Mesothelial cell of epicardium (in vitro differentiated cells): ENCODE measurements around the gene AP1B1. TPM values are rescaled to one million over a fixed set of nuclear protein-coding genes. Genes with fewer than 3 reads are reported as not detected.
"Not testable (repeated sequence)": the region's sequence is repeated elsewhere in the genome, so short reads cannot be mapped to it uniquely, and the experiment has no call there.

Experiments used
- DNase-seq, 2 experiments: peaks; one replicate each; pipeline ENCODE4 v3.0.0; 2021; ENCODE audit warnings: low spot score in 2 of 2; ENCODE audit not compliant: unreplicated experiment in 2 of 2
- H3K27ac Mint-ChIP-seq: 2 replicates; pipeline ENCODE4 v1.8.0; 2021; ENCODE audit warnings: mixed read lengths
- H3K27me3 Mint-ChIP-seq: 2 replicates; pipeline ENCODE4 v1.8.0; 2021; ENCODE audit warnings: low read depth, mixed read lengths
- H3K36me3 Mint-ChIP-seq: 2 replicates; pipeline ENCODE4 v1.8.0; 2021; ENCODE audit warnings: mixed read lengths
- H3K4me1 Mint-ChIP-seq: 2 replicates; pipeline ENCODE4 v1.8.0; 2021; ENCODE audit warnings: mixed read lengths
- H3K4me3 Mint-ChIP-seq: 2 replicates; pipeline ENCODE4 v1.8.0; 2021; ENCODE audit warnings: mild to moderate bottlenecking, moderate library complexity, mixed read lengths
- H3K9me3 Mint-ChIP-seq: 2 replicates; pipeline ENCODE4 v1.8.0; 2021; ENCODE audit warnings: mixed read lengths
- CTCF ChIP-seq: fragments of 200-600 bp; sonication (generic); IDR thresholded peaks from one replicate; pipeline ENCODE4 v1.5.0; 2021; ENCODE audit warnings: antibody characterized with exemption; ENCODE audit not compliant: unreplicated experiment
- total RNA-seq: library from RNA; stranded (reverse); gene quantifications from 3 replicates; pipeline ENCODE4 v1.2.1, GENCODE V29; 2021

The AP1B1 gene
- total RNA-seq, 1 donor from 2014 or later: 43.9 TPM

DNA sequence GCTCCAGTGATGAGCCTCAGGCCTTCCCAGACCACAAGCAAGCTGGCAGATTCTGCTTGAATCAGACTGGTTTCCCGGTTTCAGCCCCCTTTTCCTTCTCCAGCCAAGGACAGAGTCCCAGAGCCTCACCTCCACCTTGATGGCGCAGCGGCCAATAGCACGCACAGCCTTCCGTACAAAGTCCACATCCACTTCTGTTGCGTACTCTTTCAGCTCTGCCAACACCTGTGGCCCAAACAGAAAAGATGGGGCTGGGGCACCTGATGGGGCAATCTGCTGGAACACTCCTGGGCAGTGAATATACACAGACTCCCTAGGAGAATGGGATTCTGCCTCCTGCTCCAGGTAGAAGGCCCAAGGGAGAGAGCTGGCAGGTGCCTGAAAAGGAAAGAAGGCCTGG, 37.3 kb downstream of the AP1B1 start:
- Mint-ChIP-seq H3K27ac (no peak overlapping the region), H3K4me1 (no peaks in the 10 kb centered on the region), H3K4me3 (no peak overlapping the region), H3K36me3 (peaks cover 22% of the 10 kb centered on the region), H3K27me3 (no peaks in the 10 kb centered on the region), H3K9me3 (no peaks in the 10 kb centered on the region)
- TF ChIP-seq CTCF: no peak
- DNase-seq: no peak

DNA sequence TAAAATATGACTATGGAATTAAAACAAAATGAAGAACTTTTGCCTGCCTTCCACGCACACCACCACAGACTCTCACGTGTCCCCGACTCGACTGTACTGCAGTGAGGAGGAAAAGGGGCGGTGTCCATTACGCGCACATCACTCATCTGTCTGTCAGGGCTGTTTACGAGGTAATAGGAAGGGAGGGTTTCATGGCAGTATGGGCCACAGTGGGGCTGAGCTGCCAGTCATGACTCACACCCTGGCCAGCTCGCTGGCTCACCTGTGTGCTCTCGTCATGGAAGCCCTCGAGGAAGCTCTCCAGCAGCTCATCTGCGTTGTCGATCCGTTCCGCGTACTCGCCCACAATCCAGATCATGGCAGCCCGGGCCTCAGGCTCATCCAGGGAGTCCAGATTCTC, 39.4 kb downstream of the AP1B1 start:
- no peaks in the 10 kb centered on the region for H3K27me3 Mint-ChIP-seq
- DNase-seq: no peak
- H3K4me1 Mint-ChIP-seq: peaks cover 8% of the 10 kb centered on the region
- TF ChIP-seq CTCF: no peak
- H3K9me3 Mint-ChIP-seq: no peaks in the 10 kb centered on the region
- H3K27ac Mint-ChIP-seq: no peak overlapping the region
- peaks cover 21% of the 10 kb centered on the region for H3K36me3 Mint-ChIP-seq
- no peak overlapping the region for H3K4me3 Mint-ChIP-seq

GRCh38 chr22:29348041-29348440, 40.3 kb downstream of the AP1B1 start:
- Mint-ChIP-seq H3K4me3 (no peak overlapping the region), H3K4me1 (peaks cover 16% of the 10 kb centered on the region), H3K27me3 (no peaks in the 10 kb centered on the region), H3K27ac (no peak overlapping the region), H3K36me3 (peaks cover 19% of the 10 kb centered on the region), H3K9me3 (no peaks in the 10 kb centered on the region)
- no peak for DNase-seq
- TF ChIP-seq CTCF: no peak

- no peak overlapping the region for H3K27ac Mint-ChIP-seq
- no peaks in the 10 kb centered on the region for H3K27me3 Mint-ChIP-seq
- no peak overlapping the region for H3K4me3 Mint-ChIP-seq
- H3K9me3 Mint-ChIP-seq: no peaks in the 10 kb centered on the region
- H3K4me1 Mint-ChIP-seq: peaks cover 20% of the 10 kb centered on the region
- DNase-seq: no peak
- no peak for TF ChIP-seq CTCF
- H3K36me3 Mint-ChIP-seq: peaks cover 22% of the 10 kb centered on the region
Measured at GRCh38 chr22:29346659-29347058, 41.7 kb downstream of the AP1B1 start.

- H3K27ac Mint-ChIP-seq: no peak overlapping the region
- no peak for TF ChIP-seq CTCF
- peaks cover 20% of the 10 kb centered on the region for H3K4me1 Mint-ChIP-seq
- peaks cover 21% of the 10 kb centered on the region for H3K36me3 Mint-ChIP-seq
- H3K9me3 Mint-ChIP-seq: no peaks in the 10 kb centered on the region
- no peak overlapping the region for H3K4me3 Mint-ChIP-seq
- no peak for DNase-seq
- no peaks in the 10 kb centered on the region for H3K27me3 Mint-ChIP-seq
Measured at GRCh38 chr22:29345932-29346331, 42.4 kb downstream of the AP1B1 start.

DNA sequence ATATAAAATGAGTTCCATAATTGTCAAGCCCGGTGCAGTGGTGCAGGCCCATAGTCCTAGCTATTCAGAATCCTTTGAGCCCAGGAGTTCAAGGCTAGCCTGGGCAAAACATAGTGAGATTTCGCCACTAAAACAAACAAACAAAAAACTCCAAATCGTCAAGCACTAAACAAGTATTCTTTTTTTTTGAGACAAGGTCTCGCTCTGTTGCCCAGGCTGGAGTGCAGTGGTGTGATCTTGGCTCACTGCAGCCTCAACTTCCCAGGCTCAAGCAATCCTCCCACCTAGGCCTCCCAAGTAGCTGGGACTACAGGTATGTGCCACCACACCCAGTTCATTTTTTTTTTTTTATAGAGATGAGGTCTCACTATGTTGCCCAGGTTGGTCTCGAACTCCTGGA, 43.5 kb downstream of the AP1B1 start:
- H3K27ac Mint-ChIP-seq, DNase-seq, H3K27me3 Mint-ChIP-seq, H3K9me3 Mint-ChIP-seq, H3K4me3 Mint-ChIP-seq: not testable (repeated sequence)
- H3K36me3 Mint-ChIP-seq: peaks cover 21% of the 10 kb centered on the region
- peaks cover 20% of the 10 kb centered on the region for H3K4me1 Mint-ChIP-seq
